PC-3 (cell line): ENCODE results near the gene UBR3. TPM values are rescaled to one million over a fixed set of nuclear protein-coding genes. Genes with fewer than 3 reads are reported as not detected.

Source experiments
- ATAC-seq: fragments of 200-7000 bp; cut with Tn5 transposase; 2 replicates; pipeline ENCODE4 v1.9.1; 2020; ENCODE audit warnings: mild to moderate bottlenecking, moderate library complexity
- BruUV-seq: library from RNA; stranded (reverse); fragments of 400-500 nt; replicated peaks from 2 replicates; lab custom pipeline; 2021; lab: Mats Ljungman, UMichigan
- CTCF ChIA-PET: fragments of 300-600 bp; sonication (Branson Sonifier 250); formaldehyde crosslinking; loops from one replicate; lab custom pipeline; 2022; ENCODE audit warnings: antibody characterized with exemption; lab: Charles Lee
- POLR2A ChIA-PET: fragments of 300-600 bp; sonication (Branson Sonifier 250); formaldehyde crosslinking; loops from one replicate; lab custom pipeline; 2022; ENCODE audit warnings: antibody characterized with exemption; ENCODE audit not compliant: unreplicated experiment; lab: Charles Lee
- DNase-seq: peaks from one replicate; pipeline ENCODE4 v3.0.0-alpha.2; 2015
- H2AFZ ChIP-seq: fragments of 300-600 bp; sonication (generic); 2 replicates; pipeline ENCODE4 v1.6.0; 2016; ENCODE audit warnings: antibody characterized with exemption, low read length
- H3F3A ChIP-seq: fragments of 300-600 bp; sonication (generic); one replicate; pipeline ENCODE4 v1.6.0; 2017; ENCODE audit warnings: antibody characterized with exemption, low read length, control low read depth, mild to moderate bottlenecking; ENCODE audit not compliant: unreplicated experiment
- H3K27ac ChIP-seq: fragments of 300-600 bp; sonication (generic); 2 replicates; pipeline ENCODE4 v1.5.1; 2016; ENCODE audit warnings: mild to moderate bottlenecking, low read length
- H3K27me3 ChIP-seq: fragments of 300-600 bp; sonication (generic); 2 replicates; pipeline ENCODE4 v1.6.1; 2016; ENCODE audit warnings: low read length, mixed read lengths
- H3K36me3 ChIP-seq: fragments of 300-600 bp; sonication (generic); 2 replicates; pipeline ENCODE4 v1.6.1; 2016; ENCODE audit warnings: low read depth, mixed run types, low read length, mixed read lengths
- H3K4me1 ChIP-seq: fragments of 300-600 bp; sonication (generic); 2 replicates; pipeline ENCODE4 v1.5.1; 2016; ENCODE audit warnings: low read length; ENCODE audit not compliant: insufficient read depth
- H3K4me2 ChIP-seq: fragments of 300-600 bp; sonication (generic); 2 replicates; pipeline ENCODE4 v1.6.0; 2016; ENCODE audit warnings: low read length
- H3K4me3 ChIP-seq: fragments of 300-600 bp; sonication (generic); 2 replicates; pipeline ENCODE4 v1.5.1; 2016; ENCODE audit warnings: mild to moderate bottlenecking, low read length, mixed read lengths
- H3K79me2 ChIP-seq: fragments of 300-600 bp; sonication (generic); 2 replicates; pipeline ENCODE4 v1.6.1; 2017; ENCODE audit warnings: low read length, mixed read lengths
- H3K9ac ChIP-seq: fragments of 300-600 bp; sonication (generic); 2 replicates; pipeline ENCODE4 v1.6.0; 2016; ENCODE audit warnings: mild to moderate bottlenecking, low read length
- H3K9me2 ChIP-seq: fragments of 300-600 bp; sonication (generic); replicated peaks from 2 replicates; pipeline ENCODE4 v1.6.1; 2016; ENCODE audit warnings: mixed run types, low read length, mixed read lengths
- H3K9me3 ChIP-seq: fragments of 300-600 bp; sonication (generic); 2 replicates; pipeline ENCODE4 v1.6.1; 2016; ENCODE audit warnings: low read length, mixed read lengths
- H4K20me1 ChIP-seq: fragments of 300-600 bp; sonication (generic); 2 replicates; pipeline ENCODE4 v1.6.1; 2016; ENCODE audit warnings: low read length, mixed read lengths
- CTCF ChIP-seq: fragments of 300-600 bp; sonication (generic); conservative IDR thresholded peaks from 2 replicates; pipeline ENCODE4 v1.5.1; 2017; ENCODE audit warnings: antibody characterized with exemption, low read depth, mild to moderate bottlenecking, low read length
- EZH2 ChIP-seq: fragments of 300-600 bp; sonication (generic); IDR thresholded peaks from one replicate; pipeline ENCODE4 v1.6.1; 2017; ENCODE audit warnings: antibody characterized with exemption, mild to moderate bottlenecking, low read length; ENCODE audit not compliant: unreplicated experiment
- EZH2phosphoT487 ChIP-seq: fragments of 300-600 bp; sonication (generic); IDR thresholded peaks from 2 replicates; pipeline ENCODE4 v1.6.1; 2018; ENCODE audit warnings: mild to moderate bottlenecking, antibody characterized with exemption, low read length, borderline replicate concordance
- intact Hi-C: fragments of 100-400 bp; cut with micrococcal nuclease; formaldehyde crosslinking; loops from 2 replicates; pipeline ENCODE4 v1.9.0; 2023
- total RNA-seq: library from RNA; depleted of rRNA; stranded (reverse); fragments of >200 nt; gene quantifications from 2 replicates; pipeline ENCODE4 v1.2.3, GENCODE V29; 2014

The UBR3 gene
- total RNA-seq, 1 experiment from 2014 or later, result 30.9 TPM

- H3K9me3 ChIP-seq, result no peaks in the 10 kb centered on the region
- no peak overlapping the region for H3K9ac ChIP-seq
- no peaks in the 10 kb centered on the region; the same call in 1 of the 2 replicates for H4K20me1 ChIP-seq
- BruUV-seq, result no TSS peak
- ATAC-seq (no peak), DNase-seq (no peak)
- no peaks in the 10 kb centered on the region for H3F3A ChIP-seq
- H3K4me2 ChIP-seq, result no peak overlapping the region
- intact Hi-C loops, result loop anchor here (5.0 kb wide), 1 partner anchor 37 kb away; no protein-coding TSS in a partner anchor
- TF ChIP-seq EZH2 (no peak), CTCF (no peak), EZH2phosphoT487 (no peak)
- H3K4me1 ChIP-seq, result no peaks in the 10 kb centered on the region
- no peaks in the 10 kb centered on the region for H3K9me2 ChIP-seq
- CTCF ChIA-PET, result no interaction called here
- H3K27me3 ChIP-seq, result no peaks in the 10 kb centered on the region
- H3K79me2 ChIP-seq, result no peaks in the 10 kb centered on the region
- H3K27ac ChIP-seq, result no peak overlapping the region
- H3K4me3 ChIP-seq, result no peak overlapping the region
- H3K36me3 ChIP-seq, result 0 out of 2 replicates have a peak, but pooled peaks cover 8% of the 10 kb centered on the region
- POLR2A ChIA-PET, result no interaction called here
- H2AFZ ChIP-seq, result no peak overlapping the region
Measured at GRCh38 chr2:169923977-169924376, 96.7 kb downstream of the UBR3 start.

- DNase-seq (no peak), ATAC-seq (no peak)
- Histone ChIP-seq H3K4me2 (no peak overlapping the region), H3K9ac (no peak overlapping the region), H3K9me2 (no peaks in the 10 kb centered on the region), H3K4me1 (no peaks in the 10 kb centered on the region), H4K20me1 (no peaks in the 10 kb centered on the region; the same call in 1 of the 2 replicates), H3K4me3 (no peak overlapping the region), H3K27me3 (no peaks in the 10 kb centered on the region), H3K79me2 (no peaks in the 10 kb centered on the region), H3K27ac (no peak overlapping the region), H3K9me3 (no peaks in the 10 kb centered on the region), H2AFZ (no peak overlapping the region), H3F3A (no peaks in the 10 kb centered on the region), H3K36me3 (0 out of 2 replicates have a peak, but pooled peaks cover 10% of the 10 kb centered on the region)
- POLR2A ChIA-PET, result interaction anchor here (0.7 kb wide), 1 partner anchor 104 kb away, joined by 5 read pairs; no protein-coding TSS in a partner anchor
- intact Hi-C loops, result no loop called here
- TF ChIP-seq EZH2 (no peak), EZH2phosphoT487 (no peak), CTCF (no peak)
- BruUV-seq, result no TSS peak
- CTCF ChIA-PET, result no interaction called here
Measured at GRCh38 chr2:169925968-169926367, 98.7 kb downstream of the UBR3 start.

- H3K4me3 ChIP-seq, result no peak overlapping the region
- intact Hi-C loops, result loop anchor here (1.0 to 2.0 kb wide), 2 partner anchors 104 to 476 kb away; partner anchors contain the start of gene METTL5
- TF ChIP-seq EZH2 (no peak), CTCF (peak; percentile 83)
- POLR2A ChIA-PET, result no interaction called here
- 0 out of 2 replicates have a peak, but pooled peaks cover 10% of the 10 kb centered on the region for H3K36me3 ChIP-seq
- H3K4me1 ChIP-seq, result no peaks in the 10 kb centered on the region
- H3K9me3 ChIP-seq, result no peaks in the 10 kb centered on the region
- no peaks in the 10 kb centered on the region for H3K9me2 ChIP-seq
- DNase-seq, result peak; percentile 72
- H3K79me2 ChIP-seq, result no peaks in the 10 kb centered on the region
- CTCF ChIA-PET, result interaction anchor here (0.9 kb wide), 1 partner anchor 476 kb away, joined by 3 read pairs; no protein-coding TSS in a partner anchor
- no peak overlapping the region for H3K9ac ChIP-seq
- H3K27ac ChIP-seq, result no peak overlapping the region
- no peak overlapping the region for H3K4me2 ChIP-seq
- BruUV-seq, result no TSS peak
- no peak for ATAC-seq
- H4K20me1 ChIP-seq, result no peaks in the 10 kb centered on the region; the same call in 1 of the 2 replicates
- no peaks in the 10 kb centered on the region for H3F3A ChIP-seq
- no peaks in the 10 kb centered on the region for H3K27me3 ChIP-seq
- no peak overlapping the region for H2AFZ ChIP-seq
Measured at GRCh38 chr2:169928463-169928864, 101.2 kb downstream of the UBR3 start.
